HEK293T (cell line): ENCODE data around the gene SMG1.

Experiments used
- BHLHE40 ChIP-seq: fragments of 450-650 bp; IDR thresholded peaks from 2 replicates; pipeline ENCODE4 v1.6.1; 2016; ENCODE audit warnings: mild to moderate bottlenecking, moderate library complexity, borderline replicate concordance
- FOXK2 ChIP-seq: fragments of 450-650 bp; IDR thresholded peaks from 2 replicates; pipeline ENCODE4 v1.6.1; 2016; ENCODE audit warnings: mild to moderate bottlenecking
- FOXM1 ChIP-seq: fragments of 450-650 bp; IDR thresholded peaks from 2 replicates; pipeline ENCODE4 v1.6.1; 2017; ENCODE audit warnings: mild to moderate bottlenecking, borderline replicate concordance

- no peak for TF ChIP-seq BHLHE40
- TF ChIP-seq FOXM1, result no peak
- TF ChIP-seq FOXK2, result no peak
Observed at GRCh38 chr16:18948372-18949020, 22.3 kb upstream of the SMG1 start.
